Measurements from ENCODE around the gene ASPG. TPM values are rescaled to one million over a fixed set of nuclear protein-coding genes. Genes with fewer than 3 reads are reported as not detected.

Gene ASPG
- total and polyA plus RNA-seq, 2 of the 13 experiments (the other 11 are each of a cell fraction or from before 2014, with no cell fraction given): not detected

GRCh38 chr14:104044016-104044415 lies 41.5 kb upstream of the ASPG start (continued):
- TF ChIP-seq CEBPZ (IDR thresholded peaks at IDR 0.05; ENCODE audit: low read length) (no peak), ZNF121 (CRISPR knock-in tag; IDR thresholded peaks at IDR 0.05) (no peak), NFRKB (IDR thresholded peaks at IDR 0.05) (no peak), ZFP36 (IDR thresholded peaks at IDR 0.05; ENCODE audit: borderline replicate concordance, low read depth, low read length, partially characterized antibody) (no peak), GABPB1 (CRISPR knock-in tag; IDR thresholded peaks at IDR 0.05) (no peak)

- in situ Hi-C loops (cut with HindIII; ENCODE audit: extremely low pct_ligation_motif_present, low pct_unique_long_range_greater_than_20kb) (no loop called here), intact Hi-C loops (cut with micrococcal nuclease; ENCODE audit: unreplicated experiment) (no loop called here)
- Histone ChIP-seq H3K4me2 (ENCODE audit: low read depth, low read length) (no peak overlapping the region), H3K27me3 (ENCODE audit: control insufficient read depth in 1 of 2, insufficient read depth in 2 of 2, low read length in 2 of 2) (peaks cover 1 to 34% of the 10 kb centered on the region in 2 experiments; a peak in 3 of 5 replicates), H3K27ac (ENCODE audit: extremely low read length, insufficient read depth, low read length) (no peak overlapping the region), H3K4me3 (replicated peaks in 1 of 3; ENCODE audit: insufficient read depth in 1 of 3, low read depth in 2 of 3, low read length in 3 of 3) (no peak overlapping the region), H2AFZ (ENCODE audit: low read length) (no peak overlapping the region), H3K9ac (ENCODE audit: insufficient read depth, low read depth, low read length) (no peak overlapping the region), H3K4me1 (ENCODE audit: insufficient read depth, low read length) (no peaks in the 10 kb centered on the region), H4K20me1 (ENCODE audit: insufficient read depth, low read length) (no peaks in the 10 kb centered on the region), H3K36me3 (replicated peaks in 1 of 2; ENCODE audit: control insufficient read depth in 1 of 2, insufficient read depth in 2 of 2, low read length in 2 of 2) (no peaks in the 10 kb centered on the region), H3K79me2 (ENCODE audit: insufficient read depth, low read length) (no peaks in the 10 kb centered on the region), H3K9me3 (ENCODE audit: low read length) (no peaks in the 10 kb centered on the region)
- ATAC-seq (no peak), FAIRE-seq (no peak), DNase-seq (ENCODE audit: low spot score) (no peak)
- no TSS peak for BruUV-seq (replicated peaks)
- 5% methylated on average over 3 of the region's 3 CpGs for WGBS (ENCODE audit: low lambda C conversion rate)
- ChIA-PET POLR2A (no interaction called here), CTCF (ENCODE audit: low intra/inter-chr PET ratio, low total read pairs) (no interaction called here)
- TF ChIP-seq TAF1 (CRISPR knock-in tag; IDR thresholded peaks at IDR 0.05): no peak
- no peak for TF ChIP-seq NCOA2 (CRISPR knock-in tag; IDR thresholded peaks at IDR 0.05)
- TF ChIP-seq ZNF407 (CRISPR knock-in tag; IDR thresholded peaks at IDR 0.05; ENCODE audit: not compliant biosample characterization): no peak
- TF ChIP-seq ZGPAT (CRISPR knock-in tag; IDR thresholded peaks at IDR 0.05): no peak
- TF ChIP-seq ZNF678 (CRISPR knock-in tag; IDR thresholded peaks at IDR 0.05): no peak
- no peak for TF ChIP-seq RFX5 (IDR thresholded peaks at IDR 0.05; ENCODE audit: low read depth, low read length)
- TF ChIP-seq ZMYM3 (CRISPR knock-in tag; IDR thresholded peaks at IDR 0.05): no peak
Measured at GRCh38 chr14:104047761-104048160, 37.7 kb upstream of the ASPG start.

Measured in HepG2 (cell line).